ENCODE data around the gene GAL.

The GAL gene

GRCh38 chr11:68727783-68728182 lies 43.4 kb downstream of the GAL start:
- intact Hi-C loops (cut with micrococcal nuclease) = no loop called here
- no peak overlapping the region for H3K27ac Mint-ChIP-seq
- H3K27me3 Mint-ChIP-seq = no peaks in the 10 kb centered on the region
- no peaks in the 10 kb centered on the region for H3K36me3 Mint-ChIP-seq (ENCODE audit: low read depth)
- H3K4me1 Mint-ChIP-seq (ENCODE audit: low read depth) = peaks cover 5% of the 10 kb centered on the region
- H3K9me3 Mint-ChIP-seq = no peaks in the 10 kb centered on the region
- no peak overlapping the region for H3K4me3 Mint-ChIP-seq

GRCh38 chr11:68734111-68734510 lies 49.8 kb downstream of the GAL start:
- H3K4me3 Mint-ChIP-seq = no peak overlapping the region
- no peaks in the 10 kb centered on the region for H3K36me3 Mint-ChIP-seq (ENCODE audit: low read depth)
- H3K27ac Mint-ChIP-seq = no peak overlapping the region
- intact Hi-C loops (cut with micrococcal nuclease) = no loop called here
- no peaks in the 10 kb centered on the region for H3K9me3 Mint-ChIP-seq
- peaks cover 43% of the 10 kb centered on the region for H3K4me1 Mint-ChIP-seq (ENCODE audit: low read depth)
- no peaks in the 10 kb centered on the region for H3K27me3 Mint-ChIP-seq

- intact Hi-C loops (cut with micrococcal nuclease) = no loop called here
- Mint-ChIP-seq H3K27me3 (no peaks in the 10 kb centered on the region), H3K4me1 (ENCODE audit: low read depth) (peaks cover 43% of the 10 kb centered on the region), H3K36me3 (ENCODE audit: low read depth) (no peaks in the 10 kb centered on the region), H3K4me3 (peak overlapping the region; percentile 11), H3K27ac (peak overlapping the region; percentile 70), H3K9me3 (no peaks in the 10 kb centered on the region)
Observed at GRCh38 chr11:68735125-68735524, 50.8 kb downstream of the GAL start.

- no peaks in the 10 kb centered on the region for H3K36me3 Mint-ChIP-seq (ENCODE audit: low read depth)
- H3K4me3 Mint-ChIP-seq = no peak overlapping the region
- intact Hi-C loops (cut with micrococcal nuclease) = no loop called here
- H3K9me3 Mint-ChIP-seq = no peaks in the 10 kb centered on the region
- H3K4me1 Mint-ChIP-seq (ENCODE audit: low read depth) = peaks cover 43% of the 10 kb centered on the region
- H3K27ac Mint-ChIP-seq = peak overlapping the region; percentile 70
- H3K27me3 Mint-ChIP-seq = no peaks in the 10 kb centered on the region
Observed at GRCh38 chr11:68735646-68736045, 51.3 kb downstream of the GAL start.
